ENCODE results near the gene ARID4B.

The ARID4B gene

DNA sequence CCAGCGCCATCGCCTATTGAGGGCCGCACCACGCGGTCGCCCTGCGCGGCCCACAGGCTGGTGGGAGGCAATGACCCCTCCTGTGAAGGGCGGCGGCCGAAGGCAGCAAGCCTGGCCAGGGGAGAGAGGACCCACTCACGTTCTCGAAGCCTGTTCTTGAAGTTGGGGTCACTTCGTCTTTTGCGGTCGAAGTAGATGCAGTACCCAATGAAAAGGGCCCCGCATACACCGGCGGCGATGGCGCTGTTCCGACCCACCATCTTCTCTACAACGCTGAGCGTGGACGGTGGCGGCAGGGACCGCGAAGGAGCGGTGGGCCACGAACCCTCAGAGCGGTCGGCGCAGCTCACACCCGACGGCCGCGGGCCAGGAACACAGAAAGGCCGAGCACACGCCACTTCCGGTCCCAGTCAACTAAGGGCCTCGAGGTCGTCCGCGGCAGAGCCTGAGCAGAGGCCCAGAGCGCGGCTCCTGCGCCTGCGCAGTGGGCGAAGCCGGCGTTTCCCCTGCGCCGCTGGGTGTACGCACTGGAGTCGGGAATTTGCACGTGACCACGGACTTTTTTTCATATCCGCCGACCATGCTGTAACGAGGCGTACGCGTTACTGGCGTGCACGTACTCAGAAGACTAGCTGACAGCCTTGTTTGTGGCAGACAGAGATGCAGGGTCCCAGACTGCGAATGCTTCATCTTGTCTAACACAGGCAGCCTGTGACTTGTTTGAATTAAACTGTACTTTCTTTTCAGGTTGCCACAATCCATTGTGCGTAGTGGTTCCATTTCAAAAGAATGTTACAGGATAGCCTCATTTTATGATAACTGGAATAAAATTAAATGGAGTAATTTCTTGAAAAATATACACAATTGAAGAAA lies 199.3 kb downstream of the ARID4B start, which contains the start of gene TOMM20:
Gene TOMM20, minus strand, starts transcription at position 382 of the 873 bp plus-strand sequence. Its CDS starts 122 bp downstream, at position 260.
- TF ChIP-seq, protein P1, sequence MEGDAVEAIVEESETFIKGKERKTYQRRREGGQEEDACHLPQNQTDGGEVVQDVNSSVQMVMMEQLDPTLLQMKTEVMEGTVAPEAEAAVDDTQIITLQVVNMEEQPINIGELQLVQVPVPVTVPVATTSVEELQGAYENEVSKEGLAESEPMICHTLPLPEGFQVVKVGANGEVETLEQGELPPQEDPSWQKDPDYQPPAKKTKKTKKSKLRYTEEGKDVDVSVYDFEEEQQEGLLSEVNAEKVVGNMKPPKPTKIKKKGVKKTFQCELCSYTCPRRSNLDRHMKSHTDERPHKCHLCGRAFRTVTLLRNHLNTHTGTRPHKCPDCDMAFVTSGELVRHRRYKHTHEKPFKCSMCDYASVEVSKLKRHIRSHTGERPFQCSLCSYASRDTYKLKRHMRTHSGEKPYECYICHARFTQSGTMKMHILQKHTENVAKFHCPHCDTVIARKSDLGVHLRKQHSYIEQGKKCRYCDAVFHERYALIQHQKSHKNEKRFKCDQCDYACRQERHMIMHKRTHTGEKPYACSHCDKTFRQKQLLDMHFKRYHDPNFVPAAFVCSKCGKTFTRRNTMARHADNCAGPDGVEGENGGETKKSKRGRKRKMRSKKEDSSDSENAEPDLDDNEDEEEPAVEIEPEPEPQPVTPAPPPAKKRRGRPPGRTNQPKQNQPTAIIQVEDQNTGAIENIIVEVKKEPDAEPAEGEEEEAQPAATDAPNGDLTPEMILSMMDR (IDR thresholded peaks at IDR 0.05; ENCODE audit: borderline replicate concordance, insufficient read depth, low read depth, low read length): no peak
- peak within 1 kb of the TSS; percentile 98 for H3K4me3 ChIP-seq (ENCODE audit: low read depth, low read length)

DNA sequence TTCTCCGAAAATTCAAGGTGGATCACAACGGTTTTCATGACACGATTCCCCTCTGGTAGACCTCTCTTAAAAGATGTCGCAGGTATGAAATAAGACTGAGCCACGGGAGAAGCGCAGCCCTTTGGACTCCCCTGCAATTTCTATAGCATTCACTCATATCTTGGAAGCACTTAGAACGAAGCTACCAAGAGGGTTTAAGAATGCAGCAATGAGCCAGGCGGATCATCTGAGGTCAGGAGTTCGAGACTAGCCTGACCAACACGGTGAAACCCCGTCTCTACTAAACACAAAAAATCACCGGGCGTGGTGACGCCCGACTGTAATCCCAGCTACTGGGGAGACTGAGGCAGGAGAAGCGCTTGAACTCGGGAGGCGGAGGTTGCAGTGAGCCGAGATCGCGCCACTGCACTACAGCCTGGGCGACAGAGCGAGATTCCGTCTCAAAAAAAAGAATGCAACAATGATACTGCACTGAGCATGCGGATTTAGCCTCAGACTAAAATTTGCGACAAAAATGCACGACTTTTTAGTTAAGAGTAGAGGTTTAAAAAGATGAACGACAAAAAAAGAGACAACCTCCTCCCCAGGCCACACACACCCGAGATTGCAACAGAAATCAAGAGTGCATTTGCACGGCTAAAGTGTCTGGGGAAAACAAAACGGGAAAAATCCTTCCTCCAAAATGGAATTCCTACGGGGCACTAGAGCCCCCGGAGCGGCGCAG lies 200.1 kb downstream of the ARID4B start:
- H3K4me3 ChIP-seq (ENCODE audit: low read depth, low read length): peak overlapping the region; percentile 98
- TF ChIP-seq, protein P1 (IDR thresholded peaks at IDR 0.05; ENCODE audit: borderline replicate concordance, insufficient read depth, low read depth, low read length): no peak

DNA sequence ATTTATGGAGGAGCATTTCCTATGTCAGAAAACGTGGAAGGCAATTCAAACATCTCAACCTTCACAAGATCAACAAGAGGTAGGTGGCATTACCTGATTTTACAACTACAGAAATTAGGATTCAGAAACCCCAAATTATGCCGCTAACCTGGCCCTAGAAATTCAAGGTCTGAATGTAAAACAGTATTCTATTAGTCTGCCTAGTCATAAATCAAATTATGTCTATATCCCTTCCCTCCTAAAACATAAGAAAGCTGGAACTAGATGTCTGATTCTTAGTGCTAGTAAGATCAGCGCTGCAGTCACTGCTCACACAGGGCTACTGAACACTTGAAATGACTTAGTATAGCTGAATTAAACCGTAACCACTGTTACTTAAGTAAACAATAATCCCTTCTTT lies 200.8 kb downstream of the ARID4B start:
- peak overlapping the region; percentile 98 for H3K4me3 ChIP-seq (ENCODE audit: low read depth, low read length)
- TF ChIP-seq, protein P1 (IDR thresholded peaks at IDR 0.05; ENCODE audit: borderline replicate concordance, insufficient read depth, low read depth, low read length): no peak

DNA sequence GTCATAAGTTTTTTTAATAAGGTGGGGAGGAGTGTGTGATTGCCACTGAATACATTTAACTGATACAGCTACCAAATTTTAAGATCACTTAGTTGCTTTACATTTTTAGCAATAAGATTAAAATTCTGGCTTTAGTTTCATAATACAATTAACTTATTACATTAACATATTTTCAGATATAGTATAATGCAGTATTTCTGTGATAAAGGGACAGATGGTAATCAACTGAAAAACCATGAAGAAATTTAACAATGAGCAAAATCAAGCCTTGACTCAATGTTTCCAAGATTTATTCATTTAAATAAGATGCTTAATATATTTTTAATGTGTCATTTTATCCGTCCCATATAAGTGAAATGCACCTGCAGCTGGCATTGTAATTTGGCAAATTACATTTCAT lies 203.3 kb downstream of the ARID4B start:
- H3K4me3 ChIP-seq (ENCODE audit: low read depth, low read length): no peak overlapping the region
- TF ChIP-seq, protein P1 (IDR thresholded peaks at IDR 0.05; ENCODE audit: borderline replicate concordance, insufficient read depth, low read depth, low read length): no peak

DNA sequence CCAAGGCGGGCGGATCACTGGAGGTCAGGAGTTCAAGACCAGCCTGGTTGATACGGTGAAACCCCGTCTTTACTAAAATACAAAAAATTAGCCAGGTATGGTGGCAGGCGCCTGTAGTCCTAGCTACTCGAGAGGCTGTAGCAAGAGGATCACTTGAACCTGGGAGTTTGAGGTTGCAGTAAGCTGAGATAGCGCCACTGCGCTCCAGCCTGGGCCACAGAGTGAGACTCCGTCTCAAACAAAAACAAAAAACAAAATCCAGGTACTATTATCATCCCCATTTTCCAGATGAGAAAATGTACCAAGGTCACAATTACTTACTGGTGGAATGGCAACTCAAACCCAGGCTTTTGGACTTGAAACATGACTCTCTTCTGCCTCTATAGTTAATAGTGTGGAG lies 203.9 kb downstream of the ARID4B start:
- H3K4me3 ChIP-seq (ENCODE audit: low read depth, low read length): no peak overlapping the region
- TF ChIP-seq, protein P1 (IDR thresholded peaks at IDR 0.05; ENCODE audit: borderline replicate concordance, insufficient read depth, low read depth, low read length): no peak

DNA sequence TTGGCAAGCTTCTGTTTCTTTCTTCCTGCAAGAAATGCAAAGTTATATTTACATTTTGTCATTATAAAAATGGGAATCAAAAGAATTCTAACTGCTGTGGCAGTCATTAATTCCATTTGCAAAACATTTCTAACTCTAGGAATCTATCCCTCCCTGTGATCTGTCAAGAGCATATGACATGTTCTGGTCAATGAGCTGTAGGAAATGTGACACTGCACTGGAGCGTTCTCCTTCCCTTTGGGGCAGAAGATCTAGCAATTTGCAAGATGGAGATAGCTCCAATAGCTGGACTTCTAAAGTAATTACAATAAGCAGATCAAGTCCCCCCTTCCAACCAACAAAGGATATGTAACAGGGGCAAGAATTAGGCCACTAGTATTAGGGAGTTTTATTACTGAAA lies 205.6 kb downstream of the ARID4B start:
- TF ChIP-seq, protein P1 (IDR thresholded peaks at IDR 0.05; ENCODE audit: borderline replicate concordance, insufficient read depth, low read depth, low read length): no peak
- no peak overlapping the region for H3K4me3 ChIP-seq (ENCODE audit: low read depth, low read length)
